ENCODE data around the gene DCTN4. TPM values are rescaled to one million over a fixed set of nuclear protein-coding genes. Genes with fewer than 3 reads are reported as not detected.

DCTN4 gene
- total RNA-seq, 1 donor from 2014 or later: 49.8 TPM

- Mint-ChIP-seq H3K4me3 (no peak overlapping the region), H3K27ac (no peak overlapping the region), H3K4me1 (peaks cover 3% of the 10 kb centered on the region), H3K9me3 (peaks cover 4% of the 10 kb centered on the region), H3K27me3 (peaks cover 14% of the 10 kb centered on the region), H3K36me3 (ENCODE audit: low read depth) (no peaks in the 10 kb centered on the region)
- DNase-seq (no peak), ATAC-seq (ENCODE audit: low read depth) (no peak)
- TF ChIP-seq CTCF (IDR thresholded peaks at IDR 0.05): no peak
- ChIA-PET POLR2A (no interaction called here), CTCF (no interaction called here)
- intact Hi-C loops (cut with micrococcal nuclease): no loop called here
These were observed 5.7 kb upstream of the DCTN4 start for GRCh38 chr5:150764530-150764929.

- DNase-seq: no peak
- TF ChIP-seq CTCF (IDR thresholded peaks at IDR 0.05): no peak
- H3K9me3 Mint-ChIP-seq: peaks cover 4% of the 10 kb centered on the region
- POLR2A ChIA-PET: interaction anchor here (0.5 kb wide), 1 partner anchor 276 kb away, joined by 3 read pairs; no protein-coding TSS in a partner anchor
- CTCF ChIA-PET: no interaction called here
- H3K36me3 Mint-ChIP-seq (ENCODE audit: low read depth): no peaks in the 10 kb centered on the region
- peaks cover 14% of the 10 kb centered on the region for H3K27me3 Mint-ChIP-seq
- no peak overlapping the region for H3K27ac Mint-ChIP-seq
- no peak for ATAC-seq (ENCODE audit: low read depth)
- peaks cover 3% of the 10 kb centered on the region for H3K4me1 Mint-ChIP-seq
- no peak overlapping the region for H3K4me3 Mint-ChIP-seq
- intact Hi-C loops (cut with micrococcal nuclease): no loop called here
These were observed 4.4 kb upstream of the DCTN4 start for GRCh38 chr5:150763023-150763769.

- intact Hi-C loops (cut with micrococcal nuclease): no loop called here
- DNase-seq: no peak
- no peak for TF ChIP-seq CTCF (IDR thresholded peaks at IDR 0.05)
- CTCF ChIA-PET: no interaction called here
- POLR2A ChIA-PET: no interaction called here
- ATAC-seq (ENCODE audit: low read depth): no peak
- Mint-ChIP-seq H3K27me3 (peaks cover 11% of the 10 kb centered on the region), H3K36me3 (ENCODE audit: low read depth) (peaks cover 1% of the 10 kb centered on the region), H3K4me3 (no peak overlapping the region), H3K27ac (no peak overlapping the region), H3K9me3 (peaks cover 4% of the 10 kb centered on the region), H3K4me1 (peaks cover 6% of the 10 kb centered on the region)
These were observed 3.4 kb upstream of the DCTN4 start for GRCh38 chr5:150762211-150762610.

GRCh38 chr5:150759334-150759583, 442 bp upstream of the DCTN4 start:
- intact Hi-C loops (cut with micrococcal nuclease): loop anchor here (2.0 to 5.0 kb wide), 2 partner anchors 494 to 1013 kb away; partner anchors contain the start of genes G3BP1 and GM2A
- CTCF ChIA-PET: interaction anchor here (1.4 kb wide), 1 partner anchor 88 kb away, joined by 3 read pairs; the partner anchor contains the start of gene IRGM
- Mint-ChIP-seq H3K36me3 (ENCODE audit: low read depth) (peaks cover 23% of the 10 kb centered on the region), H3K4me3 (no peak overlapping the region), H3K27ac (no peak overlapping the region), H3K9me3 (no peaks in the 10 kb centered on the region), H3K4me1 (peaks cover 16% of the 10 kb centered on the region), H3K27me3 (peaks cover 9% of the 10 kb centered on the region)
- POLR2A ChIA-PET: interaction anchor here (0.7 to 2.3 kb wide), 9 partner anchors 59 to 1208 kb away, joined by 3 to 21 read pairs (median 4); partner anchors contain the start of genes CSNK1A1, G3BP1, GM2A and RBM22
- ATAC-seq (ENCODE audit: low read depth) (no peak), DNase-seq (no peak)
- no peak for TF ChIP-seq CTCF (IDR thresholded peaks at IDR 0.05)

GRCh38 chr5:150758203-150758530, 650 bp downstream of the DCTN4 start:
- peaks cover 33% of the 10 kb centered on the region for H3K36me3 Mint-ChIP-seq (ENCODE audit: low read depth)
- peaks cover 22% of the 10 kb centered on the region for H3K4me1 Mint-ChIP-seq
- POLR2A ChIA-PET: interaction anchor here (0.6 to 2.3 kb wide), 14 partner anchors 17 to 1751 kb away, joined by 3 to 21 read pairs (median 4); partner anchors contain the start of genes G3BP1, GM2A, IRGM and RBM22
- no peak overlapping the region for H3K4me3 Mint-ChIP-seq
- intact Hi-C loops (cut with micrococcal nuclease): loop anchor here (1.0 to 5.0 kb wide), 6 partner anchors 22 to 1014 kb away; partner anchors contain the start of genes G3BP1 and GM2A
- peaks cover 6% of the 10 kb centered on the region for H3K27me3 Mint-ChIP-seq
- no peak for TF ChIP-seq CTCF (IDR thresholded peaks at IDR 0.05)
- peak; percentile 2 for ATAC-seq (ENCODE audit: low read depth)
- H3K9me3 Mint-ChIP-seq: no peaks in the 10 kb centered on the region
- no peak overlapping the region for H3K27ac Mint-ChIP-seq
- no peak for DNase-seq
- CTCF ChIA-PET: no interaction called here
